IPS-18a (cell line): ENCODE data around the gene ITGAE.
"Not testable (repeated sequence)": the region's sequence is repeated elsewhere in the genome, so short reads cannot be mapped to it uniquely, and the experiment has no call there.

ENCODE experiments used
- H3K27ac ChIP-seq: one replicate; pipeline ENCODE4 v1.5.1; 2013; ENCODE audit warnings: low read length
- H3K27me3 ChIP-seq: one replicate; pipeline ENCODE4 v1.6.1; 2013; ENCODE audit warnings: mild to moderate bottlenecking, low read length; ENCODE audit not compliant: control insufficient read depth, insufficient read depth
- H3K36me3 ChIP-seq: one replicate; pipeline ENCODE4 v1.6.1; 2013; ENCODE audit warnings: low read depth, low read length; ENCODE audit not compliant: control insufficient read depth
- H3K4me1 ChIP-seq: one replicate; pipeline ENCODE4 v1.6.1; 2013; ENCODE audit warnings: low read depth, low read length; ENCODE audit not compliant: control insufficient read depth
- H3K4me3 ChIP-seq: one replicate; pipeline ENCODE4 v1.5.1; 2013; ENCODE audit warnings: low read length
- H3K9ac ChIP-seq: one replicate; pipeline ENCODE4 v1.6.1; 2013; ENCODE audit warnings: mild to moderate bottlenecking, low read length, moderate library complexity
- H3K9me3 ChIP-seq: one replicate; pipeline ENCODE4 v1.6.1; 2013; ENCODE audit warnings: low read depth, low read length; ENCODE audit not compliant: control insufficient read depth

The ITGAE gene

DNA sequence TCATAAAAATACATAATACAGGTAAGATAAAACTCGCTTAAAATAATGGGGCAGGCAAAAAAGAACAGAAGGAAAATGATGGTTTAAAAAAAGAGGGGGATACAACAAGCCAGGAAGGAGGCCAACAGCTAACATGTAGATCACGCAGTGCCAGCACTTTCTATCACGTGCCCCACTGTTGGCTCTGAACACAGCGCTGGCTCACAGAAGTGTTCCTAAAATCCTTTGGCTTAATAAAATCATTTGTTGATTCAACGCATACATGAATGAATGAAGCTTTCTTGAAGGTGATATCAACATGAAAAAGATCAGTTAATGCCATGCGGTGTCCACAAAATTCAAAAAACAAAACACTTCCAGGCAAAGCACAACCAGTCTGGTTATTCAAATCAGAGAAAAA lies 8.5 kb downstream of the ITGAE start:
- no peaks in the 10 kb centered on the region for H3K27me3 ChIP-seq
- H3K9ac ChIP-seq = no peak overlapping the region
- no peaks in the 10 kb centered on the region for H3K36me3 ChIP-seq
- no peaks in the 10 kb centered on the region for H3K4me1 ChIP-seq
- H3K9me3 ChIP-seq = no peaks in the 10 kb centered on the region
- no peak overlapping the region for H3K4me3 ChIP-seq
- H3K27ac ChIP-seq = no peak overlapping the region

DNA sequence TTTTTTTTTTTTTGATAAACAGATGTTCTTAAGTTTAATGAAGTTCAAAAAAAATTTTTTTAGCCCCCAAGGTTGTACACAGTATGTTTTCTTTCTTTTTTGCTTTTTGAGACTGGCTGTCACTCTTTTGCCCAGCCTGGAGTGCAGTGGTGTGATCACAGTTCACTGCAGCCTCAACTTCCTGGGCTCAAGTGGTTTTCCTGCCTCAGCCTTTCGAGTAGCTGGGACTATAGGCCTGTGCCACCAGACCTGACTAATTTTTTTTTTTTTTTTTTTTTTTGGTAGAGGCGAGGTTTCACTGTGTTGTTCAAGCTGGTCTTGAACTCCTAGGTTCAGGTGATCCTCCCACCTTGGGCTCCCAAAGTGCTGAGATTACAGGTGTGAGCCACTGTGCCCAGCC lies 12.8 kb downstream of the ITGAE start:
- Histone ChIP-seq H3K27ac (no peak overlapping the region), H3K9me3 (no peaks in the 10 kb centered on the region)

DNA sequence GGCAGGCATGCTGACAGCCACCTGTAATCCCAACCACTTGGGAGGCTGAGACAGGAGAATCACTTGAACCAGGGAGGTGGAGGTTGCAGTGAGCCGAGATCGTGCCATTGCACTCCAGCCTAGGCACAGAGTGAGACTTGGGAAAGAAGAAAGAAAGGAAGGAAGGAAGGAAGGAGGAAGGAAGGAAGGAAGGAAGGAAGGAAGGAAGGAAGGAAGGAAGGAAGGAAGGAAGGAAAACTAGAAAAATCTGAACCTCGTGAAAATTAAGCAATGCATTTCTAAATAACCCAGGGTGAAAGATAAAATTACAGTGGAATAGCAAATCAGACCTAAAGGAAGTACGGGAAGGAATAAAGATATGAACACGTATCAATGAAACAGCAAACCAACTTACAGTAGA lies 15.7 kb downstream of the ITGAE start:
- not testable (repeated sequence) for H3K27ac ChIP-seq, H3K9me3 ChIP-seq, H3K4me3 ChIP-seq, H3K4me1 ChIP-seq, H3K36me3 ChIP-seq, H3K27me3 ChIP-seq, H3K9ac ChIP-seq

More for the DNA sequence above, 12.8 kb downstream of the ITGAE start:
- Histone ChIP-seq H3K9ac (no peak overlapping the region), H3K4me1 (no peaks in the 10 kb centered on the region), H3K4me3 (no peak overlapping the region), H3K27me3 (no peaks in the 10 kb centered on the region), H3K36me3 (no peaks in the 10 kb centered on the region)

DNA sequence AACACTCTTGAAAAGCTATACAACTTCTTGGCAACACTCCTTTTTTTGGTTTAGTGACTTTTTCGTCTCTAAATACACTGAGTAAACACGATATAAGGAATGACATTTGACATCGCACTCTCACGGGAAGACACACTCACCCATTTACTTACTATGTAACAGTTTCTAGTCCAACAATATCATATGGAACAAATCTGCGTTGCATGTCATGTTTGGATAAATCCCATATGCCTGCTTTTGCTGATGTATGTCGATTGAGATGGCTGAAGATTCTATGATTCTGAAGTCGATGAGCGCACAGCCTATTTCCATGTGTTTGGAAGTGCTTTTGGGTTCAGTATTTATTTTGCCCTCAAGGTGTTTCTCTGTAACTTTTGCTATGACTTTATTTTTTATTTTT lies 18.2 kb downstream of the ITGAE start:
- Histone ChIP-seq H3K9me3 (no peaks in the 10 kb centered on the region), H3K27me3 (no peaks in the 10 kb centered on the region), H3K36me3 (no peaks in the 10 kb centered on the region), H3K27ac (no peak overlapping the region), H3K4me1 (no peaks in the 10 kb centered on the region), H3K9ac (no peak overlapping the region), H3K4me3 (no peak overlapping the region)

DNA sequence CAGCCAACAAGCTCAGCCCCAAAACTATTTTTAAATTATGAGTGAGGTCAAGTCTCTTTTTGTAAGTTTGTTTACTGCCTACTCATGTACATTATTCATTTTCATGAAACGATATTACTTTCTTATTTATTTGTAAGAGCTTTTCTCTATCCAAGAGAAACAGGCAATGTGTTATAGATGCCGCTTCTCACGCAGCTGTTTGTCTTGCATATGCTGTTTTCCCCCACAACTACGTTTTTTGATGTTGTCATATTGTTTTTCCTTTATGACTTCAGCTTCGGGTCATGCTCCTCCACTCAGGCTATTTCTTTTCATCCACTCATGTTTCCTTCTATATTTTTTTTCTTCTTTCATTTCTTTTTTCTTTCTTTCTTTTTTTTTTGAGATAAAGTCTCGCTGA lies 20.0 kb downstream of the ITGAE start:
- Histone ChIP-seq H3K9ac (no peak overlapping the region), H3K4me3 (no peak overlapping the region), H3K4me1 (no peaks in the 10 kb centered on the region), H3K9me3 (no peaks in the 10 kb centered on the region), H3K27ac (no peak overlapping the region), H3K36me3 (no peaks in the 10 kb centered on the region), H3K27me3 (no peaks in the 10 kb centered on the region)

DNA sequence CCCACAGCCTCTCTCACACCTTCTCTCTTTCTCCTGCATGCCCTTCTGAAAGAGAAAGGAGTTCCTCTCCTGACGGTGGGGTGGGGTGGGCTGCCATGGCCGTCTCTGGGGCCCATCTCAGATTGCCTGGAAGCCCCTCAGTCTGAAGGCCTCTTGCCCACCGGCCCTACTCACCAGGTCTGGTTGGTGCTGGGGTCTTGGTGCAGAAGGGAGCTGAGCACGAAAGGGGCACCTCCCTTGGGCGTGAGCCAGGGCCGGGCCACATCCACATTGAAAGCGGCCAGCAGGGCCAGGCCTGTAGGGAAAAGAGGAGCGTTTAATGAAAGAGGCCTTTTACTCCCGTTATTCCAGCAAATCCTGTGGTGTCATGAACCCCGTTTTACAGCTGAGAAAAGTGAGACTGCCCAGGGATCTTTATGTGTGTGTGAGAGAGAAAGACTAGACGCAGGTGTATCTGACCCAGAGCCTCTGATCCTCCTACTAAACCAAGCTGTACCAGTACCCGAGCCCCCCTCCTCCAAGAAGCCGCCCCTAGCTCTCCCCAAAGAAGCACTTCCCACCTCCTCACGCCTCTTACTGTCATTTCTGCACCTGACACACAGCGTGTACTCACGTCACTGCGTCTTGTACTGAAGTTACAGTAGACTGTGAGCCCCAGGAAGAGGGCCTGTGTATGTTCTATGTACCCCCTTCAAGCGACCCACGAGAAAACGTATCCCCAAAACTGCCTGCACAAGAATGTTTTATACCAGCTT lies 23.4 kb downstream of the ITGAE start:
- no peaks in the 10 kb centered on the region for H3K36me3 ChIP-seq
- no peak overlapping the region for H3K9ac ChIP-seq
- no peaks in the 10 kb centered on the region for H3K27me3 ChIP-seq
- H3K4me3 ChIP-seq = no peak overlapping the region
- no peaks in the 10 kb centered on the region for H3K4me1 ChIP-seq
- H3K27ac ChIP-seq = no peak overlapping the region
- no peaks in the 10 kb centered on the region for H3K9me3 ChIP-seq

DNA sequence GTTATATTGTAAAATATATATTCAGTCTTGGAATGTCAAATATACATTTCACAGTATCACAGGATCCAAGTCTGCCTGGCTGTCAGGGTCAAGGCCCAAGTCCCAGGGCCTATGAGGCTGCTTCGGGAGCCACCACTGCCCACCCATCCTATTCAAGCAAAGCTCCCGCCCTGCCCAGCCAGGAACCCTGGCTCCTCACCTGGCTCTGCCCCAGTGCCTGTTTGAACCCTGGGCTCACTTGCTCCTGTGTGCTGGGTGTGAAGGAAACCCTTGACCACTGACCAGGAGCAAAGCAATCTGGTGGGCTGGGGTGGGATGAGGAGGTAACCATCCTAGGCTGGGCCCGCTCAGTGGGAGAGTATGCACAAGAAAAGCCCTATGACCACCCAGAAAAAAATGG lies 27.0 kb downstream of the ITGAE start:
- H3K9ac ChIP-seq = no peak overlapping the region
- H3K27me3 ChIP-seq = no peaks in the 10 kb centered on the region
- H3K27ac ChIP-seq = no peak overlapping the region
- H3K36me3 ChIP-seq = no peaks in the 10 kb centered on the region
- H3K4me3 ChIP-seq = no peak overlapping the region
- H3K4me1 ChIP-seq = no peaks in the 10 kb centered on the region
- no peaks in the 10 kb centered on the region for H3K9me3 ChIP-seq

DNA sequence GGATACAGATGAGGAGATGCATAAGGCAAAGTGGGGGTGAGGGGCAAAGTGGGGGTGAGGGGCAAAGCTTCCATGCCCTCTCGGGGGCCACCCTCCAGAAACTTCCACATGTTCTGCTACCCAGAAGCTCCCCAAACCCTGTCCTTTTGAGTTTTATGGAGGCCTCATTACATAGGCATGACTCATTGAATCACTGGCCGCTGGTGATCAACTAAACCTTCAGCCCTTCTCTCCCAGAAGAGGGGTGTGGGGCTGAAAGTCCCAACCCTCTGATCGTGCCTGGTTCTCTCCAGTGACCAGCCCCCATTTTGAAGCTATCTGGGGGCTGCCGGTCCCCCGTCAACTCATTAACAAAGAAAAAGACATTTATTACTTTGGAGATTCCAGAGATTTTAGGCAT lies 27.5 kb downstream of the ITGAE start:
- Histone ChIP-seq H3K27me3 (no peaks in the 10 kb centered on the region), H3K9ac (no peak overlapping the region), H3K36me3 (no peaks in the 10 kb centered on the region), H3K4me3 (no peak overlapping the region), H3K9me3 (no peaks in the 10 kb centered on the region), H3K4me1 (no peaks in the 10 kb centered on the region), H3K27ac (no peak overlapping the region)

DNA sequence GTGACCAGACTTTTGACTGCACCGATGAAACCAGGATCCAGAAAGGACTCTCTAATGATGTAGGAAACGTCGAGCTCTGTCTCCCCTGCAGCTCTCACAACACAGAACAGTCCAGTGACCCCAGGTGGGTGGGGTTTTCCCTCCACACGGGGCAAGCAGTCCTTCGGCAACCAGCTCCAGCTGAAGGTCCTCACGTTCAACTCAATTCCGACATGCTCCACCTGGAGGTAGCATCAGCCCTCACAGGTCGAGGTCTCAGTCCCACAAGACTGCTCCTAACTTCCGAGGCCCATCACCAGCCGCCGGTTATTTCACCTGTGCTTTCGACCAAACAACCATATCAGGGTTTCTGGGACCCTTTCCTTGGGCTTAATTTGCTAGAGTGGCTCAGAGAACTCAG lies 28.2 kb downstream of the ITGAE start:
- Histone ChIP-seq H3K27me3 (no peaks in the 10 kb centered on the region), H3K4me3 (no peak overlapping the region), H3K27ac (no peak overlapping the region), H3K4me1 (no peaks in the 10 kb centered on the region), H3K9ac (no peak overlapping the region), H3K36me3 (no peaks in the 10 kb centered on the region), H3K9me3 (no peaks in the 10 kb centered on the region)

DNA sequence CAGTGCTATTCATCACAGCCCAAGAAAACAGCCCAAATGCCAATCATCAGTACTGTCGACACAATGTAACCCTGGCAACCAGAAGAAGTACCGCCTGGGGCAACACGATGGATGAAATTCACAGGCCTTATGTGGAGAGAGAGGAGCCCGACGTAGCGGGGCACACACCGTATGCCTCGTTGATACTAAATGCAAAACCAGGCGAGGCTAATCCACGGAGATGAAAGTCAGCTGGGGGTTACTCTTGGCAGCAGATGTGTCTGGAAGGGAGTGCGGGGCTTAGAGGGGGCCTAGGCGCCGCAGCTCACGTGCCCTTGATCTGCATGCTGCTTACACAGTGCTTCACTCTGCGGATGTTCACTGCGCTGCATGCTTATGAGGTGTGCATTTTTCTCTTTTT lies 29.8 kb downstream of the ITGAE start:
- Histone ChIP-seq H3K4me3 (no peak overlapping the region), H3K36me3 (no peaks in the 10 kb centered on the region), H3K9ac (no peak overlapping the region), H3K9me3 (no peaks in the 10 kb centered on the region), H3K27me3 (no peaks in the 10 kb centered on the region), H3K4me1 (no peaks in the 10 kb centered on the region), H3K27ac (no peak overlapping the region)

DNA sequence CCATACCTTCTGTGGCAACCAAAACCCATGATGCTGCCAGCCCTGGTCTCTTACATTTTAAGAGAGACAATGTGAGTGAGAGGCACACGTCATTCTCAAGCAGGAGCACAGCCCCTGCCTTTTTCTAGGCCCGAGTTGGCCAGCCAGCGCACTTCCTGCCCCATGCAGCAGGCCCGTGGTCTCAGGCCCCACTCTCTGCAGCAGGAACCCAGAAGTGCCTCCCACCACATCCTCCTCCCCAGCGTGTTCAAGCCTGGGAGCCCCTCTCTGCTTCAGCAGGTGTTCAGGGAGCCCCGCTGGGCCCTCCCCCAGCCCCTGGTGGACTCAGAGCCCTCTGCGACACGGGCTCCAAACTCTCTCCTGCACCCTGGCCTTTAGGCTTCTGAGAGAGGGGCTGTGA lies 30.5 kb downstream of the ITGAE start:
- H3K9ac ChIP-seq = no peak overlapping the region
- no peaks in the 10 kb centered on the region for H3K9me3 ChIP-seq
- H3K27me3 ChIP-seq = no peaks in the 10 kb centered on the region
- no peaks in the 10 kb centered on the region for H3K4me1 ChIP-seq
- H3K27ac ChIP-seq = no peak overlapping the region
- no peak overlapping the region for H3K4me3 ChIP-seq
- H3K36me3 ChIP-seq = no peaks in the 10 kb centered on the region

DNA sequence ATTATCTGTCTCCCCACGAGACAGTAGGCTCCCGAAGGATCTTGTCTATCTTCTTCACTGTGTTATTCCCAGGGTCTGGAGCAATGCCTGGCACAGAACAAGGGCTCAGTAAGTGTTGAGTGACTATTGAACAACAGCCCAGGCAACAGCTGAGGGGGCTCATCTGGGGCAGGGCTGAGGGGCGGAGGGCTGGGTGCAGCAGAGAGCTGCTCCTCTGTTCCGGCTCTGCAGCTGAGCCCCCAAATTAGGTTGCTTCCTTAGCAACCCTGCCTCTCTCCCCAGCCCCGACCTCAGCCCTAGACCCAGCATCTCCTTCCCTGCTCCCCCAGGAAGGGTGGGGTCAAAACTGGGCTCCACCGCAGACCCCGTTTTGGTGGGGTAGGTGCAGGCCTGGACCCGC lies 32.2 kb downstream of the ITGAE start:
- H3K9me3 ChIP-seq = no peaks in the 10 kb centered on the region
- no peak overlapping the region for H3K4me3 ChIP-seq
- no peaks in the 10 kb centered on the region for H3K36me3 ChIP-seq
- no peaks in the 10 kb centered on the region for H3K27me3 ChIP-seq
- no peak overlapping the region for H3K27ac ChIP-seq
- no peak overlapping the region for H3K9ac ChIP-seq
- H3K4me1 ChIP-seq = no peaks in the 10 kb centered on the region
